K562 (cell line): Measurements from ENCODE around the gene TMCC2. TPM values are rescaled to one million over a fixed set of nuclear protein-coding genes. Genes with fewer than 3 reads are reported as not detected.

Experiments
- CTCFL ChIP-seq: IDR thresholded peaks from 2 replicates; pipeline ENCODE4 v1.6.1; 2011; ENCODE audit warnings: borderline replicate concordance, low read depth, mild to moderate bottlenecking, moderate library complexity, low read length; ENCODE audit not compliant: insufficient read depth, poor library complexity, severe bottlenecking
- EP300 ChIP-seq: IDR thresholded peaks from 2 replicates; pipeline ENCODE4 v1.6.1; 2012; ENCODE audit warnings: low read length, improper control_type of control experiment
- FOXM1 ChIP-seq, 2 experiments: fragments of 450-650 bp in 1 of 2; sonication (generic) in 1 of 2; formaldehyde crosslinking in 1 of 2; IDR thresholded peaks; 2 replicates each; pipeline versions ENCODE4 v1.6.1 to v1.9.0; 2017 to 2022; ENCODE audit warnings: low read depth in 2 of 2, mild to moderate bottlenecking in 2 of 2, missing genetic modification reagents in 1 of 2, moderate library complexity in 1 of 2
- HDAC1 ChIP-seq, 2 experiments: fragments of 450-650 bp; IDR thresholded peaks; 2 replicates each; pipeline ENCODE4 v1.6.1; 2016 to 2017; ENCODE audit warnings: inconsistent platforms in 1 of 2, mild to moderate bottlenecking in 1 of 2, moderate library complexity in 1 of 2
- HNRNPL ChIP-seq: fragments of 200-400 bp; formaldehyde crosslinking; IDR thresholded peaks from 2 replicates; pipeline ENCODE4 v1.6.1; 2017; ENCODE audit warnings: low read depth, mild to moderate bottlenecking, low read length
- MAX ChIP-seq: sonication (generic); formaldehyde crosslinking; IDR thresholded peaks from 2 replicates; pipeline ENCODE4 v1.9.0; 2022; ENCODE audit warnings: mild to moderate bottlenecking, missing genetic modification reagents
- MBD2 ChIP-seq: sonication (generic); IDR thresholded peaks from 2 replicates; pipeline ENCODE4 v1.6.1; 2016; ENCODE audit warnings: low read depth, borderline replicate concordance
- MED1 ChIP-seq: sonication (generic); formaldehyde crosslinking; IDR thresholded peaks from 2 replicates; pipeline ENCODE4 v1.8.1; 2023; ENCODE audit warnings: missing genetic modification reagents, borderline replicate concordance
- POLR2AphosphoS5 ChIP-seq: IDR thresholded peaks from 2 replicates; pipeline ENCODE4 v1.6.1; 2011; ENCODE audit warnings: mild to moderate bottlenecking, low read depth, low read length, moderate library complexity; ENCODE audit not compliant: control insufficient read depth, insufficient read depth
- POLR3G ChIP-seq: IDR thresholded peaks from 2 replicates; pipeline ENCODE4 v1.6.1; 2011; ENCODE audit not compliant: insufficient read length, insufficient replicate concordance; ENCODE audit errors: extremely low read depth
- SMAD4 ChIP-seq: fragments of 250-450 bp; sonication (Bioruptor Pico); conservative IDR thresholded peaks from 2 replicates; pipeline ENCODE4 v1.8.0; 2021; ENCODE audit warnings: inconsistent platforms, mild to moderate bottlenecking, moderate library complexity
- SMARCA4 ChIP-seq: fragments of 450-650 bp; IDR thresholded peaks from 2 replicates; pipeline ENCODE4 v1.6.1; 2016
- SNAPC5 ChIP-seq: fragments of 250-450 bp; sonication (Bioruptor Pico); IDR thresholded peaks from 2 replicates; pipeline ENCODE4 v1.8.0; 2021; ENCODE audit warnings: moderate library complexity, mild to moderate bottlenecking, inconsistent platforms
- TCF3 ChIP-seq: sonication (generic); formaldehyde crosslinking; IDR thresholded peaks from 2 replicates; pipeline ENCODE4 v1.4.0; 2020; ENCODE audit warnings: mild to moderate bottlenecking, missing genetic modification reagents
- TCFL5 ChIP-seq: fragments of 250-450 bp; sonication (Bioruptor Pico); conservative IDR thresholded peaks from 2 replicates; pipeline ENCODE4 v1.6.1; 2021; ENCODE audit warnings: mild to moderate bottlenecking, moderate library complexity, matching md5 sums
- TEAD2 ChIP-seq: fragments of 450-650 bp; IDR thresholded peaks from 2 replicates; pipeline ENCODE4 v1.6.1; 2016; ENCODE audit warnings: missing genetic modification characterization, control low read depth, missing compliant biosample characterization
- TFAM ChIP-seq: fragments of 250-450 bp; sonication (Bioruptor Pico); conservative IDR thresholded peaks from 2 replicates; pipeline ENCODE4 v1.5.0; 2021; ENCODE audit warnings: mild to moderate bottlenecking, moderate library complexity
- VEZF1 ChIP-seq: fragments of 200-800 bp; sonication (Bioruptor generic); IDR thresholded peaks from 2 replicates; pipeline ENCODE4 v1.6.1; 2017; ENCODE audit warnings: missing genetic modification characterization, missing compliant biosample characterization
- ZKSCAN1 ChIP-seq: fragments of 150-350 bp; IDR thresholded peaks from 2 replicates; pipeline ENCODE4 v1.6.1; 2016; ENCODE audit warnings: low read depth, low read length
- ZKSCAN8 ChIP-seq: fragments of 200-800 bp; sonication (Bioruptor generic); IDR thresholded peaks from 2 replicates; pipeline ENCODE4 v1.6.1; 2016; ENCODE audit warnings: missing genetic modification characterization, missing compliant biosample characterization
- ZNF224 ChIP-seq: sonication (generic); formaldehyde crosslinking; IDR thresholded peaks from 2 replicates; pipeline ENCODE4 v1.8.0; 2022; ENCODE audit warnings: mild to moderate bottlenecking, missing genetic modification reagents
- ZNF644 ChIP-seq: fragments of 200-800 bp; sonication (Bioruptor generic); IDR thresholded peaks from 2 replicates; pipeline ENCODE4 v1.6.1; 2016; ENCODE audit warnings: low read depth, missing genetic modification characterization, missing compliant biosample characterization
- ZNF77 ChIP-seq: fragments of 250-450 bp; sonication (Bioruptor Pico); IDR thresholded peaks from 2 replicates; pipeline ENCODE4 v1.5.0; 2020
- polyA plus RNA-seq, 8 experiments: library from polyadenylated mRNA; depleted of rRNA in 4 of 8; stranded (reverse) in 5 of 8; unstranded in 3 of 8; fragments of >200 nt; fragmentation: Nextera tagmentation in 2 of 8; fragmentation: Illumina TruSeq in 1 of 8; extraction: Ambion mirVana in 2 of 8; extraction: Trizol in 1 of 8; gene quantifications; 2 replicates each; pipeline versions ENCODE4 v1.2.1 to v1.2.3, GENCODE V29; 2011 to 2014; ENCODE audit warnings: inconsistent platforms in 1 of 8, missing spikeins in 1 of 8
- total RNA-seq, 7 experiments: library from RNA; depleted of rRNA in 6 of 7; stranded (reverse); fragments of >200 nt in 6 of 7; fragmentation: Illumina TruSeq in 2 of 7; extraction: Trizol in 2 of 7; gene quantifications; 2 replicates each; pipeline versions ENCODE4 v1.2.1 to v1.2.3, GENCODE V29; 2011 to 2021; ENCODE audit warnings: low replicate concordance in 1 of 7

TMCC2 gene
- total and polyA plus RNA-seq, 9 of the 15 experiments (the other 6 are each of a cell fraction or from before 2014, with no cell fraction given) = 0.06 to 1.8 (median 0.98) TPM

GRCh38 chr1:205248793-205249601 lies 21.3 kb downstream of the TMCC2 start (continued):
- TF ChIP-seq CTCFL (no peak), POLR2AphosphoS5 (no peak), HNRNPL (no peak), VEZF1 (CRISPR knock-in tag) (peak; percentile 38; the same call in 1 of the 2 replicates), HDAC1 (IDR thresholded peaks at IDR 0.05) (peak in 1 of 2 experiments; percentile 83; a peak in 2 of 4 replicates), EP300 (peak; percentile 75), ZNF224 (no peak), FOXM1 (IDR thresholded peaks at IDR 0.05; ENCODE audit: low read depth) (no peak), FOXM1 (CRISPR knock-in tag; IDR thresholded peaks at IDR 0.05; ENCODE audit: low read depth) (no peak), TCF3 (CRISPR knock-in tag) (peak; percentile 92), SMAD4 (CRISPR knock-in tag) (peak; percentile 85), ZNF644 (tag) (no peak), TCFL5 (CRISPR knock-in tag) (no peak), ZKSCAN8 (peak; percentile 89), ZKSCAN1 (0 out of 2 replicates have a peak, but pooled peaks have one; percentile 24), MAX (CRISPR knock-in tag) (peak; percentile 60), TEAD2 (tag) (no peak), MED1 (CRISPR knock-in tag) (no peak), SNAPC5 (CRISPR knock-in tag) (no peak), SMARCA4 (peak; percentile 47; the same call in 1 of the 2 replicates), MBD2 (peak; percentile 22; the same call in 1 of the 2 replicates), TFAM (CRISPR knock-in tag) (no peak), ZNF77 (no peak), POLR3G (no peak)
